ENCODE results near the gene SELENOF. TPM values are rescaled to one million over a fixed set of nuclear protein-coding genes. Genes with fewer than 3 reads are reported as not detected.

Gene SELENOF
- total and polyA plus RNA-seq, 7 experiments from 2014 or later, result 109 to 361 (median 139) TPM

DNA sequence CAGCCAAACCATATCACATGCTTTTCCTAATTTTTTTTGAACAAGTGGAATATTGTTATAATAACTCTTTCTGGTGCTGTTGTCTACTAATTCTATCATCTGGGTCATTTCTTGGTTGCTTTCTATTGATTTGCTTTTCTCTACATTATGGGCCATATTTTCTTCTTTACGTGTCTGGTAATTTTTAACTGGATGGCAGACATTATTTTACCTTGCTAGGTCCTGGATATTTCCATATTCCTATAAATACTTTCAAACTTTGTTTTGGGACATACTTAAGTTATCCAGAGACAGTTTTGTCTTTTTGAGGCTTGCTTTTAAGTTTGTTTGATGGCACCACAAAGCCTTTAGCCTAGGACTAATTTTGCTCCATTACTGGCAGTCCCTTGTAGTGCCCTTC is 11.8 kb upstream of the SELENOF start:
- Histone ChIP-seq H3K9me3 (ENCODE audit: control insufficient read depth in 2 of 3, low read length in 3 of 3) (peaks cover 0 to 10% (median 5%) of the 10 kb centered on the region in 3 experiments), H3K36me3 (ENCODE audit: control insufficient read depth in 2 of 3, insufficient read depth in 3 of 3, low read length in 3 of 3) (no peaks in the 10 kb centered on the region), H3K27ac (ENCODE audit: low read depth, low read length) (no peak overlapping the region), H3K4me3 (ENCODE audit: low read length) (no peak overlapping the region), H3K27me3 (ENCODE audit: control insufficient read depth in 2 of 2, insufficient read depth in 2 of 2, low read length in 2 of 2) (no peaks in the 10 kb centered on the region), H3K4me1 (ENCODE audit: control insufficient read depth in 2 of 2, insufficient read depth in 2 of 2, low read length in 2 of 2) (peaks cover 0 to 4% of the 10 kb centered on the region in 2 donors)
- no peak overlapping the region for H3K4me3 Mint-ChIP-seq
- no peaks in the 10 kb centered on the region for H3K27me3 Mint-ChIP-seq
- H3K4me1 Mint-ChIP-seq, result peaks cover 12 to 45% (median 29%) of the 10 kb centered on the region in 7 donors
- POLR2A ChIA-PET, result no interaction called here
- ATAC-seq, result no peak
- no peak overlapping the region for H3K27ac Mint-ChIP-seq
- no peak for DNase-seq
- intact Hi-C loops (cut with micrococcal nuclease), result no loop called here
- H3K36me3 Mint-ChIP-seq, result peaks cover 5 to 40% (median 31%) of the 10 kb centered on the region in 5 donors
- H3K9me3 Mint-ChIP-seq, result peaks cover 0 to 44% (median 22%) of the 10 kb centered on the region in 11 donors
- CTCF ChIA-PET, result no interaction called here

DNA sequence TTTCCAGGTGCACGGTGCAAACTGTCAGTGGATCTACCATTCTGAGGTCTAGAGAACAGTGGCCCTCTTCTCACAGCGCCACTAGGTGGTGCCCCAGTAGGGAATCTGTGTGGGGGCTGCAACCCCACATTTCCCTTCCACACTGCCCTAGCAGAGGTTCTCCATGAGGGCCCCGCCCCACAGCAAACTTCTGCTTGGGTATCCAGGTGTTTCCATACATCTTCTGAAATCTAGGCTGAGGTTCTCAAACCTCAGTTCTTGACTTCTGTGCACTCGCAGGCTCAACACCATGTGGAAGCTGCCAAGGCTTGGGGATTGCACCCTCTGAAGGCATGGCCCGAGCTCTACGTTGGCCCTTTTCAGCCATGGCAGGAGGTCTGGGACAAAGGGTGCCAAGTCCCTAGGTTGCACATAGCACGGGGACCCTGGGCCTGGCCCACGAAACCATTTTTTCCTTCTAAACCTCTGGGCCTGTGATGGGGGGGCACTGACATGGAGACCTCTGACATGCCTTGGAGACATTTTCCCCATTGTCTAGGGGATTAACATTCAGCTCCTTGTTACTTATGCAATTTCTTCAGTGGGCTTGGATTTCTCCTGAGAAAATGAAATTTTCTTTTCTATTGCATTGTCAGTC is 10.5 kb upstream of the SELENOF start:
- peaks cover 0 to 10% (median 5%) of the 10 kb centered on the region in 3 experiments for H3K9me3 ChIP-seq (ENCODE audit: control insufficient read depth in 2 of 3, low read length in 3 of 3)
- H3K4me3 Mint-ChIP-seq, result no peak overlapping the region
- no peak for ATAC-seq

DNA sequence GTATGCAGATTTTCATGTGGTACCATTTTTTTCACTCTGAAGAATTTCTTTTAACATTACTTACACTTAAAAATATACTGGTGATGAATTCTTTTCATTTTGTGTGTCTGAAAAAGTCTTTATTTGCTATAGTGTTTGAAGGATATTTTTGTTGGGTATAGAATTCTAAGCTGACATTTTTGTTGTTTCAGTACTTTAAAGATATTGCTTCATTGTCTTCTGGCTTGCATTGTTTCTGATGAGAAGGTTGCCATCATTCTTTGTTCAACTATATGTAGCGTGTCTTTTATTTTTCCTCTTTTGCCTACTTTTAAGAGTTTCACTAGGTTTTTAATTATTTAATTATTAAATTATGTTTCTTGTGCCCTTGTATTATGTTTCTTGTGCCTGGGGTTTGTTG is 8.5 kb upstream of the SELENOF start:
- Histone ChIP-seq H3K4me1 (ENCODE audit: control insufficient read depth in 2 of 2, insufficient read depth in 2 of 2, low read length in 2 of 2) (peaks cover 0 to 4% of the 10 kb centered on the region in 2 donors), H3K9me3 (ENCODE audit: control insufficient read depth in 2 of 3, low read length in 3 of 3) (peaks cover 0 to 10% (median 5%) of the 10 kb centered on the region in 3 experiments), H3K27ac (ENCODE audit: low read depth, low read length) (no peak overlapping the region), H3K36me3 (ENCODE audit: control insufficient read depth in 2 of 3, insufficient read depth in 3 of 3, low read length in 3 of 3) (no peaks in the 10 kb centered on the region), H3K27me3 (ENCODE audit: control insufficient read depth in 2 of 2, insufficient read depth in 2 of 2, low read length in 2 of 2) (no peaks in the 10 kb centered on the region), H3K4me3 (ENCODE audit: low read length) (no peak overlapping the region)
- ChIA-PET POLR2A (interaction anchor here (0.8 kb wide), 1 partner anchor 9 kb away, joined by 3 read pairs; the partner anchor contains the start of gene SELENOF), CTCF (no interaction called here)
- ATAC-seq (no peak), DNase-seq (no peak)
- peaks cover 11 to 32% (median 19%) of the 10 kb centered on the region in 7 donors for H3K4me1 Mint-ChIP-seq
- peaks cover 0 to 44% (median 22%) of the 10 kb centered on the region in 11 donors for H3K9me3 Mint-ChIP-seq
- intact Hi-C loops (cut with micrococcal nuclease), result no loop called here
- no peaks in the 10 kb centered on the region for H3K27me3 Mint-ChIP-seq
- H3K4me3 Mint-ChIP-seq, result no peak overlapping the region
- H3K36me3 Mint-ChIP-seq, result peaks cover 7 to 43% (median 32%) of the 10 kb centered on the region in 5 donors
- no peak overlapping the region for H3K27ac Mint-ChIP-seq

More for the DNA sequence above, 10.5 kb upstream of the SELENOF start:
- H3K27me3 Mint-ChIP-seq, result no peaks in the 10 kb centered on the region
- Histone ChIP-seq H3K4me3 (ENCODE audit: low read length) (no peak overlapping the region), H3K27ac (ENCODE audit: low read depth, low read length) (no peak overlapping the region), H3K27me3 (ENCODE audit: control insufficient read depth in 2 of 2, insufficient read depth in 2 of 2, low read length in 2 of 2) (no peaks in the 10 kb centered on the region), H3K36me3 (ENCODE audit: control insufficient read depth in 2 of 3, insufficient read depth in 3 of 3, low read length in 3 of 3) (no peaks in the 10 kb centered on the region), H3K4me1 (ENCODE audit: control insufficient read depth in 2 of 2, insufficient read depth in 2 of 2, low read length in 2 of 2) (peaks cover 0 to 4% of the 10 kb centered on the region in 2 donors)
- peaks cover 7 to 43% (median 32%) of the 10 kb centered on the region in 5 donors for H3K36me3 Mint-ChIP-seq
- no peak for DNase-seq
- H3K9me3 Mint-ChIP-seq, result peaks cover 0 to 44% (median 22%) of the 10 kb centered on the region in 11 donors
- POLR2A ChIA-PET, result interaction anchor here (0.6 kb wide), 1 partner anchor 535 kb away, joined by 3 read pairs; no protein-coding TSS in a partner anchor
- no peak overlapping the region for H3K27ac Mint-ChIP-seq
- CTCF ChIA-PET, result no interaction called here
- H3K4me1 Mint-ChIP-seq, result peaks cover 9 to 42% (median 26%) of the 10 kb centered on the region in 7 donors
- intact Hi-C loops (cut with micrococcal nuclease), result no loop called here

DNA sequence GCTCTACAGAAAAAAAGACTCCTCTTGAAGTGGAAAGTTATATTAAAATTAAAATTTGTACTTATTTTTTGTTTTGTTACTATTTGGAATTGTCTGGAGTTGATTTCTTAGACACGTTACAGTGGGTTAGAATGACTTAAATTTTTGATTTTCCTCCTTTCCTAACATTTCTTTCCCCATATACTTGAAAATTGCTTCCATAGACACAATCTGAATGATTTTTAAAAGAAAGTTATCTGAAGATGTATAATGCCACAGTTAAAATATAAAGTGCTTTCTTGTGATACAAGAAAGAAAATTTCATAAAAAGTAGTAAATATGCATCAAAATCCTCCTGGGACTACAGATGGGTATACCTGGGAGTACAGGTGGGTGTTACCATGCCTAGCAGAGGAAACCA is 2.8 kb upstream of the SELENOF start:
- POLR2A ChIA-PET, result interaction anchor here (2.1 kb wide), 1 partner anchor 11 kb away, joined by 6 read pairs; no protein-coding TSS in a partner anchor
- CTCF ChIA-PET, result interaction anchor here (0.7 kb wide), 1 partner anchor 40 kb away, joined by 3 read pairs; no protein-coding TSS in a partner anchor
- Histone ChIP-seq H3K4me1 (ENCODE audit: control insufficient read depth in 2 of 2, insufficient read depth in 2 of 2, low read length in 2 of 2) (peaks cover 15 to 17% of the 10 kb centered on the region in 2 donors), H3K27ac (ENCODE audit: low read depth, low read length) (no peak overlapping the region), H3K27me3 (ENCODE audit: control insufficient read depth in 2 of 2, insufficient read depth in 2 of 2, low read length in 2 of 2) (no peaks in the 10 kb centered on the region), H3K9me3 (ENCODE audit: control insufficient read depth in 2 of 3, low read length in 3 of 3) (no peaks in the 10 kb centered on the region), H3K36me3 (ENCODE audit: control insufficient read depth in 2 of 3, insufficient read depth in 3 of 3, low read length in 3 of 3) (peaks cover 0 to 13% (median 0%) of the 10 kb centered on the region in 3 experiments), H3K4me3 (ENCODE audit: low read length) (no peak overlapping the region)
- Mint-ChIP-seq H3K27ac (no peak overlapping the region), H3K27me3 (no peaks in the 10 kb centered on the region), H3K4me3 (peak overlapping the region in 8 of 10 donors; percentile 3 to 58 (median 10)), H3K36me3 (peaks cover 0 to 13% (median 4%) of the 10 kb centered on the region in 5 donors), H3K4me1 (peaks cover 6 to 24% (median 22%) of the 10 kb centered on the region in 7 donors), H3K9me3 (peaks cover 0 to 9% (median 0%) of the 10 kb centered on the region in 11 donors)
- intact Hi-C loops (cut with micrococcal nuclease), result loop anchor here in 1 of 2 donors (10.0 kb wide), 1 partner anchor 1852 kb away; a partner anchor contains a TSS
- no peak for DNase-seq
- ATAC-seq, result no peak

DNA sequence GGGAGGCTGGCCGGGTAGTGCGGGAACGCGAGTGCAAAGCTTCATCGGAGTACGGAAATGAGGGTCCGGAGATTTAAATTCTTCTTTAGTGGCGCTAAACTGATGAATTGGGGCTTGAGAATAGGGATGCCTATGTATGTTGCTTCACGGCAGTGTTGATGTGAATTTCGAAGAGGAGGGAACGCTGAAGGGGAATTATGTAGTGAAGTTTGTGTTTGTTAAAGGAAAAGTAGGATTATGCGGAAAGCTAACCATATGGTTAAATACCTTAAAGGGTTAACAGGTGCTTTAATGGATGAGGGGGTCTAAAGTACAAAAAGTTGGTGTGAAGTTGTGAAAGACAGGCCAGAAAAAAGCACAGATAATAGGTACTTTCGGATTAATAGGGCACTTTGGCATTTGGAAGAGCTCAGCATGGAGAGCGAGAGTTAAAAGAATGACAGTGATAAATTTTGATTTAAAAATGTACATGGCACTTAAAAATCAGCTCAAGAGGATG is 1.9 kb upstream of the SELENOF start:
- DNase-seq, result no peak
- ATAC-seq, result no peak
- H3K27ac ChIP-seq (ENCODE audit: low read depth, low read length), result peak overlapping the region; percentile 89

DNA sequence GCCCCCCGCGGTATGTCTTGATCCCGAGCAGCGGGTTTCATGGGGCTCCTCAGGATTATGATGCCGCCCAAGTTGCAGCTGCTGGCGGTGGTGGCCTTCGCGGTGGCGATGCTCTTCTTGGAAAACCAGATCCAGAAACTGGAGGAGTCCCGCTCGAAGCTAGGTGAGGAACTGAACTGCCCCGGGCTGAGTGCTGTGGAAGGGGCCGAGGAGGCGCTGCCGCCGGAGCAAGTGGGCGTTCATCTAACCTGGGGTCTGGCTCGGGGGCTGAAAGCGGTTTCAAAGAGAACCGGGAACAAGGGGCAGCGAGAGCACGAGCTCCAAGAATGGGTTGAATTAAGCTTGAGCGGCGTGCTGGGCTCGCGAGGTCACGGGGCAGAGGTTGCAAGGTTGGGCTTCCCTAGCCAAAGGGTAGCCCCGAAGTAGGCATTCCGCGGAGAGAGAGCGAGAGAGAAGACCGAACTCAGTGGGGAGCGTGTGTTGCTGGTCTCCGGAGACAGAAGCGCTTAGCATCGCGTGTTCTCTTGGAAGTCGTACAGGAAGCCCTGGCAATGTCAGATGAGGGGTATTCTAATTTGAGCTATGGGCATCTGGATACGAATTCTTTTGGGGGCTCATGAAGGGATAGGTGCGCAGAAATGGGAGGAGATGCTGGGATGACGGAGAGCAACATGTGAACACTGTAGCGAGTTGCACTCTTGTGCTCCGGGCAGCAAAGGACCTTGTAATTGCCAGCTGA is 1.2 kb upstream of the SELENOF start:
- peak overlapping the region; percentile 89 for H3K27ac ChIP-seq (ENCODE audit: low read depth, low read length)
- H3K36me3 ChIP-seq (ENCODE audit: control insufficient read depth in 2 of 3, insufficient read depth in 3 of 3, low read length in 3 of 3), result peaks cover 0 to 13% (median 0%) of the 10 kb centered on the region in 3 experiments
- no peaks in the 10 kb centered on the region for H3K9me3 Mint-ChIP-seq
- H3K4me3 ChIP-seq (ENCODE audit: low read length), result peak overlapping the region; percentile 84
- CTCF ChIA-PET, result interaction anchor here (0.7 to 1.2 kb wide), 3 partner anchors 169 to 1770 kb away, joined by 3 to 4 read pairs (median 3); no protein-coding TSS in a partner anchor
- no peak overlapping the region for H3K27ac Mint-ChIP-seq
- peaks cover 15 to 28% of the 10 kb centered on the region in 2 donors for H3K4me1 ChIP-seq (ENCODE audit: control insufficient read depth in 2 of 2, insufficient read depth in 2 of 2, low read length in 2 of 2)
- no peak overlapping the region for H3K4me3 Mint-ChIP-seq
- no peak for ATAC-seq
- peaks cover 6 to 39% (median 32%) of the 10 kb centered on the region in 7 donors for H3K4me1 Mint-ChIP-seq
- DNase-seq, result peak; percentile 29 to 62 (median 53)
- no peaks in the 10 kb centered on the region for H3K27me3 Mint-ChIP-seq
- H3K9me3 ChIP-seq (ENCODE audit: control insufficient read depth in 2 of 3, low read length in 3 of 3), result no peaks in the 10 kb centered on the region
- no peaks in the 10 kb centered on the region for H3K27me3 ChIP-seq (ENCODE audit: control insufficient read depth in 2 of 2, insufficient read depth in 2 of 2, low read length in 2 of 2)
- intact Hi-C loops (cut with micrococcal nuclease), result loop anchor here (1.0 to 10.0 kb wide), 21 partner anchors 19 to 1976 kb away; partner anchors contain the start of genes BCL10 (in 2 of the 2), ODF2L (in 2 of the 2), SH3GLB1 (in 2 of the 2) and ZNHIT6 (in 2 of the 2)
- POLR2A ChIA-PET, result interaction anchor here (0.7 to 3.4 kb wide), 4 partner anchors 12 to 519 kb away, joined by 3 to 37 read pairs (median 5); partner anchors contain the start of genes ODF2L and SH3GLB1
- H3K36me3 Mint-ChIP-seq, result peaks cover 3 to 12% (median 10%) of the 10 kb centered on the region in 5 donors

More for the DNA sequence above, 1.9 kb upstream of the SELENOF start:
- H3K9me3 Mint-ChIP-seq, result peaks cover 0 to 3% (median 0%) of the 10 kb centered on the region in 11 donors
- ChIA-PET POLR2A (interaction anchor here (0.7 to 3.4 kb wide), 5 partner anchors 11 to 520 kb away, joined by 3 to 37 read pairs (median 4); partner anchors contain the start of genes ODF2L and SH3GLB1), CTCF (interaction anchor here (0.6 to 1.1 kb wide), 3 partner anchors 168 to 1780 kb away, joined by 3 to 4 read pairs (median 3); no protein-coding TSS in a partner anchor)
- no peak overlapping the region for H3K27ac Mint-ChIP-seq
- no peak overlapping the region for H3K4me3 Mint-ChIP-seq
- intact Hi-C loops (cut with micrococcal nuclease), result loop anchor here (1.0 to 10.0 kb wide), 9 partner anchors 49 to 1851 kb away; partner anchors contain the start of genes BCL10 (in 1 of the 2), LMO4 (in 1 of the 2), SH3GLB1 (in 1 of the 2) and ZNHIT6 (in 1 of the 2)
- H3K27me3 ChIP-seq (ENCODE audit: control insufficient read depth in 2 of 2, insufficient read depth in 2 of 2, low read length in 2 of 2), result no peaks in the 10 kb centered on the region
- no peaks in the 10 kb centered on the region for H3K9me3 ChIP-seq (ENCODE audit: control insufficient read depth in 2 of 3, low read length in 3 of 3)
- H3K4me1 ChIP-seq (ENCODE audit: control insufficient read depth in 2 of 2, insufficient read depth in 2 of 2, low read length in 2 of 2), result peaks cover 15 to 25% of the 10 kb centered on the region in 2 donors
- peaks cover 0 to 13% (median 0%) of the 10 kb centered on the region in 3 experiments for H3K36me3 ChIP-seq (ENCODE audit: control insufficient read depth in 2 of 3, insufficient read depth in 3 of 3, low read length in 3 of 3)
- H3K4me1 Mint-ChIP-seq, result peaks cover 6 to 33% (median 30%) of the 10 kb centered on the region in 7 donors
- H3K36me3 Mint-ChIP-seq, result peaks cover 4 to 12% (median 7%) of the 10 kb centered on the region in 5 donors
- peak overlapping the region; percentile 84 for H3K4me3 ChIP-seq (ENCODE audit: low read length)
- H3K27me3 Mint-ChIP-seq, result no peaks in the 10 kb centered on the region
